ENCODE results near the gene DHRS7B. TPM values are rescaled to one million over a fixed set of nuclear protein-coding genes. Genes with fewer than 3 reads are reported as not detected.

Gene DHRS7B
- total RNA-seq, 4 donors from 2014 or later, result 14.6 to 80.6 (median 47.7) TPM

GRCh38 chr17:21209511-21210175, 82.9 kb downstream of the DHRS7B start:
- in situ Hi-C loops (cut with MboI; ENCODE audit: low pct_ligation_motif_present in 1 of 4, low pct_unique_long_range_greater_than_20kb in 1 of 4, low sequenced_read_pairs in 3 of 4) (loop anchor here in 2 of 4 donors (10.0 to 25.0 kb wide), 3 partner anchors 65 to 97 kb away; no protein-coding TSS in a partner anchor), intact Hi-C loops (cut with DNase I; ENCODE audit: low total_unique reads) (no loop called here)
- Histone ChIP-seq H3K27ac (peak overlapping the region; percentile 45 to 96 (median 73)), H3K4me1 (peaks cover 30 to 50% (median 44%) of the 10 kb centered on the region in 4 donors), H3K9me3 (no peaks in the 10 kb centered on the region), H3K36me3 (no peaks in the 10 kb centered on the region), H3K4me3 (no peak overlapping the region), H3K27me3 (no peaks in the 10 kb centered on the region)
- TF ChIP-seq EP300 (IDR thresholded peaks at IDR 0.05; ENCODE audit: low read depth), result no peak
- TF ChIP-seq POLR2AphosphoS5 (IDR thresholded peaks at IDR 0.05), result peak in 1 of 3 donors; percentile 22
- WGBS, 2 donors (ENCODE audit: low coverage in 1 of 2), result 63 to 80% methylated on average over 2 to 17 of the region's 17 CpGs
- DNase-seq, result peak; percentile 77

GRCh38 chr17:21210411-21211076, 83.8 kb downstream of the DHRS7B start:
- in situ Hi-C loops (cut with MboI; ENCODE audit: low pct_ligation_motif_present in 1 of 4, low pct_unique_long_range_greater_than_20kb in 1 of 4, low sequenced_read_pairs in 3 of 4), result loop anchor here in 2 of 4 donors (10.0 to 25.0 kb wide), 2 partner anchors 64 to 98 kb away; no protein-coding TSS in a partner anchor
- H3K9me3 ChIP-seq, result no peaks in the 10 kb centered on the region
- intact Hi-C loops (cut with DNase I; ENCODE audit: low total_unique reads), result no loop called here
- peaks cover 36 to 55% (median 51%) of the 10 kb centered on the region in 4 donors for H3K4me1 ChIP-seq
- WGBS, 2 donors (ENCODE audit: low coverage in 1 of 2), result 30 to 50% methylated on average over 3 to 15 of the region's 15 CpGs
- TF ChIP-seq CTCF (IDR thresholded peaks at IDR 0.05) (no peak), POLR2A (IDR thresholded peaks at IDR 0.05) (no peak), POLR2AphosphoS5 (IDR thresholded peaks at IDR 0.05) (no peak), EP300 (IDR thresholded peaks at IDR 0.05; ENCODE audit: low read depth) (no peak)
- H3K27ac ChIP-seq, result peak overlapping the region; percentile 45 to 96 (median 73)
- peak; percentile 40 for DNase-seq
- H3K36me3 ChIP-seq, result no peaks in the 10 kb centered on the region
- no peaks in the 10 kb centered on the region for H3K27me3 ChIP-seq
- H3K4me3 ChIP-seq, result no peak overlapping the region

- peak; percentile 59 for DNase-seq
- no peaks in the 10 kb centered on the region for H3K36me3 ChIP-seq
- H3K27ac ChIP-seq, result peak overlapping the region; percentile 18 to 96 (median 73)
- TF ChIP-seq POLR2A (IDR thresholded peaks at IDR 0.05) (peak; percentile 38), EP300 (IDR thresholded peaks at IDR 0.05; ENCODE audit: low read depth) (no peak), CTCF (IDR thresholded peaks at IDR 0.05) (no peak), POLR2AphosphoS5 (IDR thresholded peaks at IDR 0.05) (peak in 1 of 3 donors; percentile 49)
- no peak overlapping the region for H3K4me3 ChIP-seq
- 55% methylated on average over 9 of the region's 9 CpGs; no CpG with 5 or more reads in 1 of the 2 donors for WGBS, 2 donors (ENCODE audit: low coverage in 1 of 2)
- H3K27me3 ChIP-seq, result no peaks in the 10 kb centered on the region
- in situ Hi-C loops (cut with MboI; ENCODE audit: low pct_ligation_motif_present in 1 of 4, low pct_unique_long_range_greater_than_20kb in 1 of 4, low sequenced_read_pairs in 3 of 4), result loop anchor here in 2 of 4 donors (10.0 to 25.0 kb wide), 2 partner anchors 63 to 100 kb away; no protein-coding TSS in a partner anchor
- intact Hi-C loops (cut with DNase I; ENCODE audit: low total_unique reads), result loop anchor here (2.0 kb wide), 1 partner anchor 41 kb away; the partner anchor contains the start of gene NATD1
- H3K4me1 ChIP-seq, result peaks cover 36 to 60% (median 51%) of the 10 kb centered on the region in 4 donors
- no peaks in the 10 kb centered on the region for H3K9me3 ChIP-seq
Measured at GRCh38 chr17:21211825-21212479, 85.2 kb downstream of the DHRS7B start.

DNA sequence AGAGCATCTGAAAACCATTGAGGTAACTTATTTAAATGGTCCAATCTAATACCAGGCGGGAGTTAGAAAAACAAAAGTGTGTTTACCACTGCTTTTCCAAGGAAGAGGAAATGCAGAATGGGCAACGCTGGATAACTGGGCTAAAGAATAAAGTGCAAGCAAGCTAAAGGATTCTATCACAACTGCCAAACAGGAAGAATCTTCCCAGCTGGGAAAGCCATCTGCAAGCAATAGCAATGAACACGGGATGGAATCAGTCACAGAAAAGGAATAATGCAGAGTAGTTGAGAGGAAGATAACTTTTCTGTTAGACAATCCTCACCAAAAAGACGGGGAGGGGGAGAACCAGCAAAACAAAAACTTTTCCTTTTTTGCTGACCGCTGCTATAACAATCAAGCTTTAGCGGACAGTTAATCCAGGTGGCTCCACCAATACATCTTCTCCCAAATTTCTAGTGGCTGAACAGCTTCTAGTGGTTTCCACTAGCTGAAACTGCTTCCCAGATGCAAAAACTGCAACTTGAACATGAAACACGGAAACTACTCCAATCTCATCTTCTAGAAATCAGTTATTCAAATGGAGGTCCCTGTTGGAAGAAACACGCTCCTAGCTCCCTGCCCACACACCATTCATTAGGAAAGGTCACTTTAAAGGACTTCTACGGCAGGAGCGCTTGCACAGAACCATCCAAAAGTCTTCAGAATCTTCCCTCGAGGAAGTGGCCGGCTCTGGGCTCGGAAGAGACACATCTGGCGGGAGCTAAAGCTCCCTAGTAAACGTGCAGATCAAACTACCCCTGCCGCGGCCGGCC, 86.3 kb downstream of the DHRS7B start:
- intact Hi-C loops (cut with DNase I; ENCODE audit: low total_unique reads) (loop anchor here (2.0 kb wide), 1 partner anchor 40 kb away; the partner anchor contains the start of gene NATD1), in situ Hi-C loops (cut with MboI; ENCODE audit: low pct_ligation_motif_present in 1 of 4, low pct_unique_long_range_greater_than_20kb in 1 of 4, low sequenced_read_pairs in 3 of 4) (loop anchor here in 2 of 4 donors (10.0 to 25.0 kb wide), 2 partner anchors 62 to 101 kb away; no protein-coding TSS in a partner anchor)
- Histone ChIP-seq H3K9me3 (no peaks in the 10 kb centered on the region), H3K27ac (peak overlapping the region; percentile 90 to 96 (median 95)), H3K27me3 (no peaks in the 10 kb centered on the region), H3K4me3 (peak overlapping the region; percentile 78 to 97 (median 94)), H3K4me1 (peaks cover 36 to 60% (median 51%) of the 10 kb centered on the region in 4 donors), H3K36me3 (no peaks in the 10 kb centered on the region)
- no peak for DNase-seq
- 6 to 12% methylated on average over 6 to 18 of the region's 18 CpGs for WGBS, 2 donors (ENCODE audit: low coverage in 1 of 2)
- TF ChIP-seq POLR2AphosphoS5 (IDR thresholded peaks at IDR 0.05), result no peak
- TF ChIP-seq EP300 (IDR thresholded peaks at IDR 0.05; ENCODE audit: low read depth), result no peak

Measured in transverse colon (tissue), 4 donors.